HepG2 (cell line): Measurements from ENCODE around the gene KBTBD13.

Experiments used
- BRD4 ChIP-seq: sonication (generic); formaldehyde crosslinking; IDR thresholded peaks from 2 replicates; pipeline ENCODE4 v1.4.0; 2020; ENCODE audit warnings: missing genetic modification reagents
- EZH2 ChIP-seq: conservative IDR thresholded peaks from 2 replicates; pipeline ENCODE4 v1.6.1; 2012; ENCODE audit warnings: mild to moderate bottlenecking, low read depth, low read length, moderate library complexity
- HIVEP1 ChIP-seq: sonication (generic); formaldehyde crosslinking; IDR thresholded peaks from 2 replicates; pipeline ENCODE4 v1.4.0; 2020; ENCODE audit warnings: mild to moderate bottlenecking, missing genetic modification reagents
- HOXA7 ChIP-seq: sonication (generic); formaldehyde crosslinking; IDR thresholded peaks from 2 replicates; pipeline ENCODE4 v1.8.1; 2022; ENCODE audit warnings: mild to moderate bottlenecking, missing genetic modification reagents, moderate library complexity
- POLR2A ChIP-seq, 2 experiments: IDR thresholded peaks; 2 replicates each; pipeline ENCODE4 v1.6.1; 2011; ENCODE audit warnings: low read depth in 2 of 2, low read length in 2 of 2, mild to moderate bottlenecking in 1 of 2, moderate library complexity in 1 of 2; ENCODE audit not compliant: insufficient read depth in 1 of 2
- POLR2AphosphoS5 ChIP-seq: IDR thresholded peaks from 2 replicates; pipeline ENCODE4 v1.6.1; 2012; ENCODE audit warnings: low read depth, low read length
- TARDBP ChIP-seq: sonication (generic); formaldehyde crosslinking; IDR thresholded peaks from 2 replicates; pipeline ENCODE4 v1.8.0; 2022; ENCODE audit warnings: mild to moderate bottlenecking, missing genetic modification reagents
- TRIM24 ChIP-seq: sonication (generic); formaldehyde crosslinking; IDR thresholded peaks from 2 replicates; pipeline ENCODE4 v1.8.0; 2022; ENCODE audit warnings: mild to moderate bottlenecking, missing genetic modification reagents
- ZBTB20 ChIP-seq: sonication (generic); formaldehyde crosslinking; IDR thresholded peaks from 2 replicates; pipeline ENCODE4 v1.8.1; 2023; ENCODE audit warnings: missing genetic modification reagents, low read depth, mild to moderate bottlenecking, borderline replicate concordance
- ZNF136 ChIP-seq: sonication (generic); formaldehyde crosslinking; IDR thresholded peaks from 2 replicates; pipeline ENCODE4 v1.8.1; 2022; ENCODE audit warnings: low read depth, mild to moderate bottlenecking, moderate library complexity, missing genetic modification reagents
- ZNF776 ChIP-seq: sonication (generic); formaldehyde crosslinking; IDR thresholded peaks from 2 replicates; pipeline ENCODE4 v1.4.0; 2020; ENCODE audit warnings: mild to moderate bottlenecking, missing genetic modification reagents
- TF ChIP-seq, protein P1 (sequence below): sonication (generic); formaldehyde crosslinking; IDR thresholded peaks from 2 replicates; pipeline ENCODE4 v1.4.0; 2020; ENCODE audit warnings: mild to moderate bottlenecking, missing genetic modification reagents
- TF ChIP-seq, protein P2 (sequence below): sonication (generic); formaldehyde crosslinking; IDR thresholded peaks from 2 replicates; pipeline ENCODE4 v1.4.0; 2020; ENCODE audit warnings: missing genetic modification reagents
- TF ChIP-seq, protein P3 (sequence below): sonication (generic); formaldehyde crosslinking; IDR thresholded peaks from 2 replicates; pipeline ENCODE4 v1.5.0; 2020; ENCODE audit warnings: mild to moderate bottlenecking, missing genetic modification reagents, moderate library complexity

DNA sequence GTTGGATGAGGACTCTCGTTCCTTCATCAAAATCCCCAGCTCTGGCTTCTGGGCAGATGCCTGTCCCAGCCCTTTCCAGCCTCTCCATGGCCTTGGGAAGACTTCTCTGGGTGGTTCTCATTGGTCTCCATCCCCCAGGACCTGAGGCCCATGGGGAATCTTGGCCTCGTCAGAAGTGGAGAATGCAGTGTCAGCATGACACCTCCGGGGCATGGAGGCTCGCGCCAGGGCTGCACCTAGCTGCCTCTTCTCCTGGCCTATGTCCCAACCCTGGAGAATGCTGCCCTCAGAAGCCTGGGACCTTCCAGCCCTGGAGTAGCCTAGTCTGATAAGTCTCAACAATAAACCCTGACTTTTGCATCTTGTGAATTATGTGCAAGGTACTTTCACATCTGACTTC lies 3.0 kb downstream of the KBTBD13 start:
- TF ChIP-seq POLR2AphosphoS5 (no peak), ZBTB20 (CRISPR knock-in tag) (no peak), TARDBP (CRISPR knock-in tag) (no peak), BRD4 (CRISPR knock-in tag) (no peak), TRIM24 (CRISPR knock-in tag) (no peak), EZH2 (no peak), ZNF776 (no peak), POLR2A (IDR thresholded peaks at IDR 0.05; ENCODE audit: insufficient read depth in 1 of 2, low read depth in 2 of 2, low read length in 2 of 2) (no peak), HOXA7 (CRISPR knock-in tag) (no peak), ZNF136 (CRISPR knock-in tag) (no peak), HIVEP1 (CRISPR knock-in tag) (no peak)
- TF ChIP-seq, protein P1, sequence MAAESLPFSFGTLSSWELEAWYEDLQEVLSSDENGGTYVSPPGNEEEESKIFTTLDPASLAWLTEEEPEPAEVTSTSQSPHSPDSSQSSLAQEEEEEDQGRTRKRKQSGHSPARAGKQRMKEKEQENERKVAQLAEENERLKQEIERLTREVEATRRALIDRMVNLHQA (CRISPR knock-in tag) = no peak
- TF ChIP-seq, protein P2, sequence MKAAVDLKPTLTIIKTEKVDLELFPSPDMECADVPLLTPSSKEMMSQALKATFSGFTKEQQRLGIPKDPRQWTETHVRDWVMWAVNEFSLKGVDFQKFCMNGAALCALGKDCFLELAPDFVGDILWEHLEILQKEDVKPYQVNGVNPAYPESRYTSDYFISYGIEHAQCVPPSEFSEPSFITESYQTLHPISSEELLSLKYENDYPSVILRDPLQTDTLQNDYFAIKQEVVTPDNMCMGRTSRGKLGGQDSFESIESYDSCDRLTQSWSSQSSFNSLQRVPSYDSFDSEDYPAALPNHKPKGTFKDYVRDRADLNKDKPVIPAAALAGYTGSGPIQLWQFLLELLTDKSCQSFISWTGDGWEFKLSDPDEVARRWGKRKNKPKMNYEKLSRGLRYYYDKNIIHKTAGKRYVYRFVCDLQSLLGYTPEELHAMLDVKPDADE (CRISPR knock-in tag) = no peak
- TF ChIP-seq, protein P3, sequence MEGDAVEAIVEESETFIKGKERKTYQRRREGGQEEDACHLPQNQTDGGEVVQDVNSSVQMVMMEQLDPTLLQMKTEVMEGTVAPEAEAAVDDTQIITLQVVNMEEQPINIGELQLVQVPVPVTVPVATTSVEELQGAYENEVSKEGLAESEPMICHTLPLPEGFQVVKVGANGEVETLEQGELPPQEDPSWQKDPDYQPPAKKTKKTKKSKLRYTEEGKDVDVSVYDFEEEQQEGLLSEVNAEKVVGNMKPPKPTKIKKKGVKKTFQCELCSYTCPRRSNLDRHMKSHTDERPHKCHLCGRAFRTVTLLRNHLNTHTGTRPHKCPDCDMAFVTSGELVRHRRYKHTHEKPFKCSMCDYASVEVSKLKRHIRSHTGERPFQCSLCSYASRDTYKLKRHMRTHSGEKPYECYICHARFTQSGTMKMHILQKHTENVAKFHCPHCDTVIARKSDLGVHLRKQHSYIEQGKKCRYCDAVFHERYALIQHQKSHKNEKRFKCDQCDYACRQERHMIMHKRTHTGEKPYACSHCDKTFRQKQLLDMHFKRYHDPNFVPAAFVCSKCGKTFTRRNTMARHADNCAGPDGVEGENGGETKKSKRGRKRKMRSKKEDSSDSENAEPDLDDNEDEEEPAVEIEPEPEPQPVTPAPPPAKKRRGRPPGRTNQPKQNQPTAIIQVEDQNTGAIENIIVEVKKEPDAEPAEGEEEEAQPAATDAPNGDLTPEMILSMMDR = no peak
